Panc1 (cell line): ENCODE results near the gene SIRT6. TPM values are rescaled to one million over a fixed set of nuclear protein-coding genes. Genes with fewer than 3 reads are reported as not detected.

Source experiments
- ATAC-seq: fragments of 200-7000 bp; cut with Tn5 transposase; 2 replicates; pipeline ENCODE4 v1.9.1; 2020; ENCODE audit warnings: mild to moderate bottlenecking, moderate library complexity
- BruUV-seq: library from RNA; stranded (reverse); fragments of 400-500 nt; replicated peaks from 2 replicates; lab custom pipeline; 2021; lab: Mats Ljungman, UMichigan
- CTCF ChIA-PET: fragments of 300-600 bp; sonication (Branson Sonifier 250); formaldehyde crosslinking; loops from one replicate; lab custom pipeline; 2022; ENCODE audit warnings: antibody characterized with exemption; lab: Charles Lee
- POLR2A ChIA-PET: fragments of 300-600 bp; sonication (Branson Sonifier 250); formaldehyde crosslinking; loops from one replicate; lab custom pipeline; 2022; ENCODE audit warnings: antibody characterized with exemption; lab: Charles Lee
- DNase-seq: peaks from one replicate; pipeline ENCODE4 v3.0.0-alpha.2; 2010; ENCODE audit warnings: low read depth, low spot score
- H3K27ac ChIP-seq: 2 replicates; pipeline ENCODE4 v1.5.1; 2011; ENCODE audit warnings: mild to moderate bottlenecking, low read length, inconsistent platforms
- H3K27me3 ChIP-seq: fragments of 200-500 bp; sonication (Bioruptor generic); 2 replicates; pipeline ENCODE4 v1.6.0; 2014; ENCODE audit warnings: low read length, inconsistent platforms; ENCODE audit not compliant: control insufficient read depth, insufficient read depth
- H3K36me3 ChIP-seq: fragments of 200-500 bp; sonication (Bioruptor generic); 2 replicates; pipeline ENCODE4 v1.5.1; 2014; ENCODE audit warnings: inconsistent platforms, mild to moderate bottlenecking, low read length, moderate library complexity; ENCODE audit not compliant: control insufficient read depth, insufficient read depth
- H3K4me1 ChIP-seq: 2 replicates; pipeline ENCODE4 v1.5.1; 2011; ENCODE audit warnings: inconsistent platforms, mild to moderate bottlenecking, low read length, moderate library complexity; ENCODE audit not compliant: control insufficient read depth, insufficient read depth
- H3K4me3 ChIP-seq, 2 experiments: 2 replicates each; pipeline ENCODE4 v1.5.1; 2011 to 2012; ENCODE audit warnings: low read depth in 2 of 2, low read length in 2 of 2, mild to moderate bottlenecking in 2 of 2, inconsistent platforms in 1 of 2, moderate library complexity in 1 of 2
- H3K9me3 ChIP-seq: fragments of 200-500 bp; sonication (Bioruptor generic); 2 replicates; pipeline ENCODE4 v1.5.1; 2014; ENCODE audit warnings: low read depth, mild to moderate bottlenecking, inconsistent platforms, low read length, moderate library complexity; ENCODE audit not compliant: control insufficient read depth, insufficient read depth
- CTCF ChIP-seq: fragments of 450-650 bp; IDR thresholded peaks from 2 replicates; pipeline ENCODE4 v1.5.1; 2017; ENCODE audit warnings: mild to moderate bottlenecking
- POLR2AphosphoS5 ChIP-seq: IDR thresholded peaks from 2 replicates; pipeline ENCODE4 v1.6.1; 2012; ENCODE audit warnings: mild to moderate bottlenecking, low read depth, low read length, moderate library complexity
- REST ChIP-seq, 2 experiments: IDR thresholded peaks; 2 replicates each; pipeline ENCODE4 v1.6.1; 2011 to 2012; ENCODE audit warnings: low read depth in 2 of 2, control low read depth in 1 of 2, low read length in 1 of 2, mild to moderate bottlenecking in 1 of 2, moderate library complexity in 1 of 2; ENCODE audit not compliant: insufficient read depth in 1 of 2
- SIN3A ChIP-seq: IDR thresholded peaks from 2 replicates; pipeline ENCODE4 v1.6.1; 2012; ENCODE audit warnings: low read depth, mild to moderate bottlenecking, low read length, moderate library complexity, borderline replicate concordance; ENCODE audit not compliant: insufficient read depth
- TCF7L2 ChIP-seq: IDR thresholded peaks from 2 replicates; pipeline ENCODE4 v1.6.1; 2011; ENCODE audit warnings: mild to moderate bottlenecking, low read depth, low read length, inconsistent platforms
- in situ Hi-C: cut with HindIII; loops from 2 replicates; pipeline ENCODE4 v1.10.0; 2016; ENCODE audit warnings: low sequenced_read_pairs, low pct_unique_long_range_greater_than_20kb
- intact Hi-C: fragments of 100-400 bp; cut with micrococcal nuclease; formaldehyde crosslinking; loops from one replicate; pipeline ENCODE4 v1.10.0; 2022; ENCODE audit not compliant: unreplicated experiment
- total RNA-seq: library from RNA; stranded (reverse); gene quantifications from one replicate; pipeline ENCODE4 v1.2.1, GENCODE V29; 2021; ENCODE audit not compliant: unreplicated experiment

The SIRT6 gene
- total RNA-seq, 1 experiment from 2014 or later: 19.8 TPM

GRCh38 chr19:4140237-4140711, 42.1 kb downstream of the SIRT6 start:
- POLR2A ChIA-PET: interaction anchor here (0.6 to 0.7 kb wide), 2 partner anchors 56 to 384 kb away, joined by 4 to 5 read pairs; no protein-coding TSS in a partner anchor
- in situ Hi-C loops: no loop called here
- no peak overlapping the region for H3K27ac ChIP-seq

GRCh38 chr19:4139614-4140236, 42.6 kb downstream of the SIRT6 start:
- in situ Hi-C loops (no loop called here), intact Hi-C loops (loop anchor here (10.0 kb wide), 1 partner anchor 65 kb away; no protein-coding TSS in a partner anchor)
- Histone ChIP-seq H3K27me3 (no peaks in the 10 kb centered on the region), H3K4me1 (no peaks in the 10 kb centered on the region), H3K27ac (no peak overlapping the region), H3K36me3 (no peaks in the 10 kb centered on the region), H3K9me3 (no peaks in the 10 kb centered on the region), H3K4me3 (peak overlapping the region in 1 of 2 experiments; percentile 37; a peak in 2 of 4 replicates)
- BruUV-seq: no TSS peak
- CTCF ChIA-PET: interaction anchor here (0.5 to 1.2 kb wide), 8 partner anchors 21 to 392 kb away, joined by 4 to 8 read pairs (median 5); partner anchors contain the start of gene CHAF1A
- DNase-seq (peak; percentile 52), ATAC-seq (peak; percentile 90)
- POLR2A ChIA-PET: interaction anchor here (0.6 kb wide), 1 partner anchor 37 kb away, joined by 7 read pairs; no protein-coding TSS in a partner anchor
- TF ChIP-seq REST (IDR thresholded peaks at IDR 0.05; ENCODE audit: insufficient read depth in 1 of 2, low read depth in 2 of 2, low read length in 1 of 2) (no peak), TCF7L2 (no peak), CTCF (peak; percentile 84), POLR2AphosphoS5 (no peak), SIN3A (no peak)

More at GRCh38 chr19:4140237-4140711, 42.1 kb downstream of the SIRT6 start:
- H3K27me3 ChIP-seq: no peaks in the 10 kb centered on the region
- no peaks in the 10 kb centered on the region for H3K4me1 ChIP-seq
- TF ChIP-seq CTCF (peak; percentile 72), REST (IDR thresholded peaks at IDR 0.05; ENCODE audit: insufficient read depth in 1 of 2, low read depth in 2 of 2, low read length in 1 of 2) (no peak)
- H3K4me3 ChIP-seq: peak overlapping the region in 1 of 2 experiments; percentile 37; a peak in 2 of 4 replicates
- H3K9me3 ChIP-seq: no peaks in the 10 kb centered on the region
- intact Hi-C loops: loop anchor here (10.0 kb wide), 1 partner anchor 65 kb away; no protein-coding TSS in a partner anchor
- BruUV-seq: no TSS peak
- no peak for DNase-seq
- peak; percentile 89 for ATAC-seq
- CTCF ChIA-PET: interaction anchor here (0.5 to 1.2 kb wide), 12 partner anchors 9 to 393 kb away, joined by 3 to 10 read pairs (median 5); partner anchors contain the start of gene CHAF1A
- H3K36me3 ChIP-seq: no peaks in the 10 kb centered on the region
